ENCODE measurements around the gene UGGT2.
"Not testable (repeated sequence)": the region's sequence is repeated elsewhere in the genome, so short reads cannot be mapped to it uniquely, and the experiment has no call there.

The UGGT2 gene, protein sequence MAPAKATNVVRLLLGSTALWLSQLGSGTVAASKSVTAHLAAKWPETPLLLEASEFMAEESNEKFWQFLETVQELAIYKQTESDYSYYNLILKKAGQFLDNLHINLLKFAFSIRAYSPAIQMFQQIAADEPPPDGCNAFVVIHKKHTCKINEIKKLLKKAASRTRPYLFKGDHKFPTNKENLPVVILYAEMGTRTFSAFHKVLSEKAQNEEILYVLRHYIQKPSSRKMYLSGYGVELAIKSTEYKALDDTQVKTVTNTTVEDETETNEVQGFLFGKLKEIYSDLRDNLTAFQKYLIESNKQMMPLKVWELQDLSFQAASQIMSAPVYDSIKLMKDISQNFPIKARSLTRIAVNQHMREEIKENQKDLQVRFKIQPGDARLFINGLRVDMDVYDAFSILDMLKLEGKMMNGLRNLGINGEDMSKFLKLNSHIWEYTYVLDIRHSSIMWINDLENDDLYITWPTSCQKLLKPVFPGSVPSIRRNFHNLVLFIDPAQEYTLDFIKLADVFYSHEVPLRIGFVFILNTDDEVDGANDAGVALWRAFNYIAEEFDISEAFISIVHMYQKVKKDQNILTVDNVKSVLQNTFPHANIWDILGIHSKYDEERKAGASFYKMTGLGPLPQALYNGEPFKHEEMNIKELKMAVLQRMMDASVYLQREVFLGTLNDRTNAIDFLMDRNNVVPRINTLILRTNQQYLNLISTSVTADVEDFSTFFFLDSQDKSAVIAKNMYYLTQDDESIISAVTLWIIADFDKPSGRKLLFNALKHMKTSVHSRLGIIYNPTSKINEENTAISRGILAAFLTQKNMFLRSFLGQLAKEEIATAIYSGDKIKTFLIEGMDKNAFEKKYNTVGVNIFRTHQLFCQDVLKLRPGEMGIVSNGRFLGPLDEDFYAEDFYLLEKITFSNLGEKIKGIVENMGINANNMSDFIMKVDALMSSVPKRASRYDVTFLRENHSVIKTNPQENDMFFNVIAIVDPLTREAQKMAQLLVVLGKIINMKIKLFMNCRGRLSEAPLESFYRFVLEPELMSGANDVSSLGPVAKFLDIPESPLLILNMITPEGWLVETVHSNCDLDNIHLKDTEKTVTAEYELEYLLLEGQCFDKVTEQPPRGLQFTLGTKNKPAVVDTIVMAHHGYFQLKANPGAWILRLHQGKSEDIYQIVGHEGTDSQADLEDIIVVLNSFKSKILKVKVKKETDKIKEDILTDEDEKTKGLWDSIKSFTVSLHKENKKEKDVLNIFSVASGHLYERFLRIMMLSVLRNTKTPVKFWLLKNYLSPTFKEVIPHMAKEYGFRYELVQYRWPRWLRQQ (N-terminal part only)

GRCh38 chr13:96053003-96053703 lies at the start of gene UGGT2:
Gene UGGT2 (minus strand): TSS chr13:96053401. CDS start chr13:96053312, 89 bp downstream.
- DNase-seq: peak; percentile 89

DNA sequence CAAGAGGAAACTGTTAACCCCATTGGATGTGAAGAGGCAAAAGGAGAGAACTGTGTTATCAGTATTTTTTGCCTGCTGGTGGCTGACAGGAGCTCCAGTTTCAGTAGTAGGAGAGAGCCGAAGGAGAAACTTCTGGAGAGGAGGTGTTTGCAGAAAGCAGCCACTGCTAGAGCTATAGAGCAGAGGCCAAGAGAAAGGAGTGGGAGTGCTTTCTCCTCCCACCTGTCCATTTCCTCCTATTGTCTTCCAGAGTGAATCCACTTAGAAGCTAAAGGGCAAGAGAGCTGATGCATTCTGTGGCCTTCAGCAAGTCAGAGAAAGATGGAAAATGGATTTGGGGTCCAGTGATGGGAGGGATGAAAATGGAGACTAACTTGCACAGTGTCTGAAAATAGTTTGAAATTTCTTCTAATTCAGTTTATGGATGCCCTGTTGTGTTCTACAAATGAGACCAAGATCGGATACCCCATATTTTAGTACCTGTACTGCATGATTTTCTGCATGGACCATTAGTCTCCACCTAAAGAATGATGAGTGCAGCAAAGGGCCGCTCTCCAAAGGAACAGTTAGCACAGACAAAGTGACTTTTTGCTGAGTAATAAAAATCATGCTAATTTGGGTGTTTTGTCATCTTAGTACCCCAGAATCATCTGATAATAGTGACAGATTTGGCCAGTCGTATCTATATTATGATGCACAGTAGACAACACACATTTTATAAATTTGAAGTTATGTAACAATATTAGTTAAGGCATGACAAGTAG lies 47.4 kb upstream of the UGGT2 start:
- DNase-seq: no peak

GRCh38 chr13:96093296-96094006 lies 40.2 kb upstream of the UGGT2 start:
- DNase-seq: no peak

- peak; percentile 45 for DNase-seq
Measured at GRCh38 chr13:96091164-96092117, 38.2 kb upstream of the UGGT2 start.

DNA sequence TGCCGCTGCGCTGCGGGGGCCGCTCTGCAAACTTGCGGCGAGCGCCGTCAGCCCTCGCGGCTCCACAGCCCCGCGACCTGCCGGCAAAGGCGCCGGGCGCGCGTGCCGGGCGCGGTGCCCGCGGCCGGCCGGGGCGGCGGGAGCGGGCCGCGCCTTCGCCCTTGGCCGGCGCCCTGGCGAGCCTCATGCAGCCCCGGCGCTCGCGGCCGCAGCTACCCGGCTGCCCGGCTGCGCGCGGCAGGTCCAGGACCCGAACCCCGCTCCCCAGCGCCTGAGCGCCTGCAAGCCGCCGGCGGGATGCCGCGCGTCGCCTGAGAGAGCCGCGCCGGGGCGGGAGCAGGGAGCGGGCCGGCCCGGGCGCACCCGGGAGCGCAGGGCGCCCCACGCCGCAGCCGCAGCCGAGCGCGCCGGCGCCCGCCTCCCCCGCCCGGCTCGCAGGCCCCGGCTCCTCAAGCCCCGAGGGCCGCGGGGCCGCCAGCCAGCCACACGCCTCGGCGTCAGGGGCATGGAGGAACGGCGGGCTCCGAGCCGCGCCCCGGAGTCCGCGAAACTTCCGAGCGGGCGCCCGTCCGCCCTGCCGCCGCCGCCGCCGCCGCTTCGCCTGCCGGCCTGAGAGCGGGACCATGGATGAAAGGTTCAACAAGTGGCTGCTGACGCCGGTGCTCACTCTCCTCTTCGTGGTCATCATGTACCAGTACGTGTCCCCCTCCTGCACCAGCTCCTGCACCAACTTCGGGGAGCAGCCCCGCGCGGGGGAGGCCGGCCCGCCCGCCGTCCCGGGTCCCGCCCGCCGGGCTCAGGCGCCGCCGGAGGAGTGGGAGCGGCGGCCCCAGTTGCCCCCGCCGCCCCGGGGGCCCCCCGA lies 37.3 kb upstream of the UGGT2 start:
- peak; percentile 23 for DNase-seq

DNA sequence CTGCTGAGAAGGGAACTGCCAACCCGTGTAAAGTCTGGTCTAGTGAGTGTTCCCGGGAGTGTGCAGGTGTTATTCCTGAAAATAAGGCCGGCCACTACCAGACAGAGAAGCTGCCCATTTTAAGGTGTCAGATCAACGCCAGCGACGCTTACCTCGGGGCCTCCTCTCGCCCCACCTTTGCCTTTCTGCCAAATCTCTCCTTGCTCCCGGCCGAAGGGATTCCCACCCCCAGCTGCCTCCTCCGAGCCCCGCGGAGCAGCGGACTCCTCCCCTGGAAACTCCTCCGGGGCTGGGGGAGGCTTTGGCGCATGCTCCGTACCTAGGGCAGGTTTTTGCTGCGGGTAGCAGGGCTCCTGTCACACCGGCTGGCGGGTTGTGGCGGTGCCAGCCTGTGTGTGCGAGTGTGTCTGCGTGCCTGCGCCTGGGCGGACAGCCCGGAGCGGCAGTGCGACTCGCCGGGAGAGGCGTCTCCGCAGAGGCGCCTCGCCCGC lies 36.6 kb upstream of the UGGT2 start, which contains the start of gene HS6ST3:
Gene HS6ST3 (plus strand): TSS at position 359 of the 491 bp plus-strand sequence.
- DNase-seq: peak; percentile 72

- no peak for DNase-seq
Measured at GRCh38 chr13:96089139-96089538, 35.9 kb upstream of the UGGT2 start.

GRCh38 chr13:96086736-96087135 lies 33.5 kb upstream of the UGGT2 start:
- DNase-seq: no peak

GRCh38 chr13:96082640-96083039 lies 29.4 kb upstream of the UGGT2 start:
- no peak for DNase-seq

- DNase-seq: no peak
Measured at GRCh38 chr13:96081888-96082287, 28.7 kb upstream of the UGGT2 start.

DNA sequence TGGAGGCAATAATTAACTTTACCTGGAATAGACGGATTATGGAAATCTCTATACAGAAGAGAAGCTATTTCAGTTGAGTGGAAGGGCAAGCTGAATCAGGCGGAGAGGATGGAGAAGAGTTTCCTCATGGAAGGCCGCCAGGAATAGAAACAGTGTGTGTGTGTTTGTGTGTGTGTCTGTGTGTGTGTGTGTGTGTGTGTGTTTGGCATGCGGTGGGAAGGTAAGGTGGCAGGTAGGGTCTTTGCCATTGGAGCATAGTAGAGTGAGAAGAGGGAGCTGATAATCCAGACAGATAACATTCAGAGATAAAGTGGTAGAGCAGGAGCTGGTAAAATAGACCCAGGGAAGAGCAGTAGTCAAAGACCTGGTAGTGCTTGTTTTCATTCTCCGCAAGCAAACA lies 27.5 kb upstream of the UGGT2 start:
- DNase-seq: no peak

DNA sequence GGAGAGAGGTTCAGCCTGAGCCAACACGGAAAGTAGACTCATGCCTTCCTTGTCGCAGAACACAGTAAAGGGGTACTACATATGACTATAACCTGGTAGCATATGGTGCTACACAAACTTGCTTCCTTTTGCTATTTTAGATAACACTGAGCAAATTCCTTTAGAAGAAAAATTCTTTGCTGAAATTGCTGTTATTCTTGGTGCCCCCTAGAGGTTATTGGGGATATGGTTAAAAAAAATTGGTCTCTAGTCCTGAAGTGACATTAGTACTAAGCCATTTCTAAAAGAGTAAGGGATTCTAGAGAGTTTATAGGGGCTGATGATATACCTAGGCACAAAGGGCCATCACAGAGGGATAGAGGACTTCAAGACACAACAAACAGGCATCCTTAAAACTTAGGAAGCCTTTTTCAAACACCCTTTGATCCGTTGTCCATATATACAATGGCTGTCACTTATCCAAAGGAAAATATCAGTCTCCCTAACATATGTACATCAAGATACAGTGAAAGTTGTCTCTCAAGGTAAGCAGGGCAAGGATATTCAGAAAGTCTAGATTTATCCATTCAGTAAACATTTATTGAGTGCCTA lies 22.8 kb upstream of the UGGT2 start:
- DNase-seq: no peak

DNA sequence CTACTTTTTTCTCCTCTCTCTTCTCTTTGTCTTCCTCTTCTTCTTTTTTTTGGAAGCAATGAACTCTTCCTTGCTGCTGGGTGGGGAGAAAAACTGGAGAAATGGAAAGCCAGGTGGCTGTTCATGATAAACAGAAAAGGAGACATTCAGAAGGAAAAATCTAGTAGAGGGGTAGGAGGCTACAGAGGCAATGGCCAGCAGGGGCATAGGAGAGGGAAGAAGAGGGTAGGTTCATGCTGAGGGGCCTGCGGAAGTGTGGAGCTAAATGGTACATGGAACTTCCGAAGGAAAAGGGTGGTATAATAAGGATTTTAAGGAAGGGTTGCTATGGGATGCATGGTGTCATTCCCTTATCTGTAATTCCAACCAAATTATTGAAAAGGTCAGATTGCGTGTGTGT lies 19.2 kb upstream of the UGGT2 start:
- DNase-seq: no peak

- DNase-seq: no peak
Measured at GRCh38 chr13:96071504-96071903, 18.3 kb upstream of the UGGT2 start.

DNA sequence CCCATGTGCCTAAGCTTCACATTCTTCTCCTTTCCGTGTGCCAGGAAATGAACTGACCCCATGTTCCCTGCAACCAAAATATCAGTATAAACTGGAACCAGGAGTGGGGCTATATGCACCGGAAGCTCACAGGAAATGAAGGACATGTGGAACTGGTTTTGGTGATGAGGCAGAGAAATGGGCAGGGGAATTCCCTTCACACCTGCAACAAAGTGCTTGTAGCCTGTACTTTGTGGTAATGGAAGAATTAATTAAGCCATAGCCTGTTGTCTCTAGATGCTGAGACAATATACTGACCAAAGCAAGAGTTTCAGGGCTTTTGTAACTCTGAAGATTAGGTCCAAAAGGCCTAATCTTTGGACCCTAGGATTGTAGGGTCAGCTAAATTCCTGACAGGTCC lies 15.5 kb upstream of the UGGT2 start:
- DNase-seq: no peak

GRCh38 chr13:96065849-96066248 lies 12.6 kb upstream of the UGGT2 start:
- no peak for DNase-seq

DNA sequence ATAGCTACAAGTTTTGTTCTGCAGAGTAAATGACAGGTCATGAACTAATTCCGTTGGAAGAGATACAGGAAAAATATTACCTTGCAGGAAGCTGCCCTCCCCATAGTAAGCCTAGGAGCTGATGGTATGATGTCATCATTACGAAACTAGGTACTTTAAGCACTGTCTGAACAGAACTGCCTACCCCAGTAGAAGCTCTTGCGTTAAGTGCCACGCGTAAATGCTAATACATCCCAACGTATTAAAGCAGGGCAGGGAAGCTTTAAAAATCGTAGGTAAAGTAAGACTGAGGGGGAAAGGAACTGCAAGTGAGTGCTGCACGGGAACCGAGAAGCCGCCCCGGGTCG lies 572 bp downstream of the UGGT2 start:
- DNase-seq: peak; percentile 14

DNA sequence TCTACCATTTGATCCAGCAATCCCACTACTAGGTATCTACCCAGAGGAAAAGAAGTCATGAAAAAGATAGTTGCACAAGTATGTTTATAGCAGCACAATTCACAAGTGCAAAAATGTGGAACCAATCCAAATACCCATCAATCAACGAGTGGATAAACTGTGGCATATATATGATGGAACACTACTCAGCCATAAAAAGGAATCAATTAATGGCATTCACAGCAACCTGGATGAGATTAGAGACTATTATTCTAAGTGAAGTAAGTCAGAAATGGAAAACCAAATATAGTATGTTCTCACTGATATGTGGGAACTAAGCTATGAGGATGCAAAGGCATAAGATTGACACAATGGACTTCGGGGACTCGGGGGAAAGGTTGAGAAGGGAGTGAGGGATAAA lies 1.3 kb downstream of the UGGT2 start:
- not testable (repeated sequence) for DNase-seq

Data from NCI-H1092 (cell line).